IMR-90 (cell line): ENCODE results near the gene GRAP. TPM values are rescaled to one million over a fixed set of nuclear protein-coding genes. Genes with fewer than 3 reads are reported as not detected.

Experiments used
- ATAC-seq: fragments of 200-7000 bp; cut with Tn5 transposase; 2 replicates; pipeline ENCODE4 v1.9.1; 2020; ENCODE audit warnings: low read depth, mild to moderate bottlenecking, moderate library complexity
- BruUV-seq: library from RNA; stranded (reverse); fragments of 400-500 nt; replicated peaks from 2 replicates; lab custom pipeline; 2021; lab: Mats Ljungman, UMichigan
- CTCF ChIA-PET: fragments of 300-600 bp; formaldehyde crosslinking; extraction: SDS; loops from one replicate; lab custom pipeline; 2021; ENCODE audit warnings: antibody characterized with exemption; lab: Yijun Ruan, JAX
- POLR2A ChIA-PET: fragments of 300-600 bp; sonication (Branson Sonifier 250); formaldehyde crosslinking; loops from one replicate; lab custom pipeline; 2022; ENCODE audit warnings: antibody characterized with exemption; ENCODE audit not compliant: unreplicated experiment; lab: Charles Lee
- DNase-seq: peaks from one replicate; pipeline ENCODE4 v3.0.0; 2013
- H2AFZ ChIP-seq: replicated peaks from 2 replicates; pipeline ENCODE3; 2013; ENCODE audit warnings: low read length, mild to moderate bottlenecking; ENCODE audit not compliant: poor library complexity
- H2AK5ac ChIP-seq: 2 replicates; pipeline ENCODE4 v1.6.1; 2013; ENCODE audit warnings: low read depth, low read length, inconsistent platforms
- H2AK9ac ChIP-seq: replicated peaks from 2 replicates; pipeline ENCODE3; 2013; ENCODE audit warnings: mild to moderate bottlenecking, low read depth, low read length, moderate library complexity; ENCODE audit not compliant: poor library complexity
- H2BK120ac ChIP-seq: 2 replicates; pipeline ENCODE4 v1.6.1; 2013; ENCODE audit warnings: low read depth, low read length, inconsistent platforms
- H2BK15ac ChIP-seq: 3 replicates; pipeline ENCODE4 v1.6.1; 2013; ENCODE audit warnings: low read depth, low read length, inconsistent platforms
- H2BK20ac ChIP-seq: 2 replicates; pipeline ENCODE4 v1.6.1; 2013; ENCODE audit warnings: low read depth, mild to moderate bottlenecking, inconsistent platforms, low read length, moderate library complexity
- H2BK5ac ChIP-seq: 2 replicates; pipeline ENCODE4 v1.6.1; 2013; ENCODE audit warnings: mild to moderate bottlenecking, low read depth, low read length, inconsistent platforms; ENCODE audit not compliant: poor library complexity, severe bottlenecking
- H3K14ac ChIP-seq: replicated peaks from 2 replicates; pipeline ENCODE4 v1.6.1; 2013; ENCODE audit warnings: low read depth, low read length, inconsistent platforms
- H3K18ac ChIP-seq: 2 replicates; pipeline ENCODE4 v1.6.1; 2013; ENCODE audit warnings: low read depth, low read length, control low read depth
- H3K23ac ChIP-seq: 2 replicates; pipeline ENCODE4 v1.6.1; 2013; ENCODE audit warnings: low read depth, low read length, inconsistent platforms
- H3K27ac ChIP-seq: 2 replicates; pipeline ENCODE4 v1.5.1; 2013; ENCODE audit warnings: mild to moderate bottlenecking, control low read depth, low read length; ENCODE audit not compliant: insufficient read depth
- H3K27me3 ChIP-seq: 2 replicates; pipeline ENCODE4 v1.6.1; 2013; ENCODE audit warnings: low read length; ENCODE audit not compliant: control insufficient read depth, insufficient read depth
- H3K36me3 ChIP-seq: 2 replicates; pipeline ENCODE4 v1.6.1; 2013; ENCODE audit warnings: low read length, mixed read lengths; ENCODE audit not compliant: control insufficient read depth, insufficient read depth
- H3K4ac ChIP-seq: 2 replicates; pipeline ENCODE4 v1.6.1; 2013; ENCODE audit warnings: low read depth, low read length, inconsistent platforms
- H3K4me1 ChIP-seq: 2 replicates; pipeline ENCODE4 v1.6.1; 2013; ENCODE audit warnings: low read length, mixed read lengths; ENCODE audit not compliant: control insufficient read depth, insufficient read depth
- H3K4me2 ChIP-seq: 2 replicates; pipeline ENCODE4 v1.6.1; 2013; ENCODE audit warnings: low read depth, mild to moderate bottlenecking, control low read depth, low read length, moderate library complexity
- H3K4me3 ChIP-seq: 2 replicates; pipeline ENCODE4 v1.5.1; 2013; ENCODE audit warnings: low read depth, mild to moderate bottlenecking, control low read depth, low read length, moderate library complexity; ENCODE audit not compliant: insufficient read depth
- H3K56ac ChIP-seq: 2 replicates; pipeline ENCODE4 v1.6.1; 2013; ENCODE audit warnings: low read length, inconsistent platforms; ENCODE audit not compliant: insufficient read depth; ENCODE audit errors: extremely low read depth
- H3K79me1 ChIP-seq, 2 experiments: 2 replicates each; pipeline ENCODE4 v1.6.1; 2013; ENCODE audit warnings: low read length in 2 of 2, inconsistent platforms in 1 of 2, low read depth in 1 of 2
- H3K9ac ChIP-seq: 2 replicates; pipeline ENCODE4 v1.6.1; 2013; ENCODE audit warnings: low read depth, low read length, control low read depth
- H3K9me1 ChIP-seq: 2 replicates; pipeline ENCODE4 v1.6.1; 2013; ENCODE audit warnings: low read length, inconsistent platforms; ENCODE audit not compliant: insufficient read depth
- H3K9me3 ChIP-seq: 2 replicates; pipeline ENCODE4 v1.6.1; 2013; ENCODE audit warnings: low read length; ENCODE audit not compliant: control insufficient read depth, insufficient read depth
- H4K20me1 ChIP-seq: 2 replicates; pipeline ENCODE4 v1.6.1; 2013; ENCODE audit warnings: low read length, inconsistent platforms; ENCODE audit not compliant: insufficient read depth
- H4K5ac ChIP-seq: 2 replicates; pipeline ENCODE4 v1.6.1; 2013; ENCODE audit warnings: mild to moderate bottlenecking, low read depth, low read length, control low read depth
- H4K8ac ChIP-seq, 2 experiments: 2 replicates each; pipeline ENCODE4 v1.6.1; 2013; ENCODE audit warnings: low read depth in 2 of 2, low read length in 2 of 2, control low read depth in 1 of 2, inconsistent platforms in 1 of 2
- H4K91ac ChIP-seq: 2 replicates; pipeline ENCODE4 v1.6.1; 2013; ENCODE audit warnings: low read depth, low read length, inconsistent platforms; ENCODE audit not compliant: insufficient read depth
- CEBPB ChIP-seq: IDR thresholded peaks from 2 replicates; pipeline ENCODE4 v1.6.1; 2012; ENCODE audit warnings: low read depth, low read length, improper control_type of control experiment
- NFE2L2 ChIP-seq: fragments of 150-350 bp; IDR thresholded peaks from 2 replicates; pipeline ENCODE4 v1.6.1; 2016; ENCODE audit warnings: low read depth, mild to moderate bottlenecking, low read length
- WGBS, 2 experiments: methylation state at CpG; one replicate each; pipeline versions ENCODE4 v1.1.5 to v1.1.7; 2013; ENCODE audit warnings: missing lambda C conversion rate in 2 of 2; ENCODE audit not compliant: insufficient read length in 1 of 2; ENCODE audit errors: extremely low coverage in 2 of 2; 5-methylcytosine and 5-hydroxymethylcytosine counted together
- dilution Hi-C: fragments of 300-500 bp; cut with HindIII; formaldehyde crosslinking; loops from one replicate; pipeline ENCODE4 v1.14.3; 2018; ENCODE audit warnings: low sequenced_read_pairs; ENCODE audit not compliant: unreplicated experiment
- in situ Hi-C: fragments of 300-500 bp; cut with MboI; formaldehyde crosslinking; loops from 3 replicates; pipeline ENCODE4 v1.14.3; 2019; ENCODE audit warnings: low sequenced_read_pairs, inconsistent platforms, mixed read lengths
- intact Hi-C: fragments of 100-400 bp; cut with micrococcal nuclease; formaldehyde crosslinking; loops from 2 replicates; pipeline ENCODE4 v1.10.0; 2022
- polyA plus RNA-seq, 3 experiments: library from polyadenylated mRNA; depleted of rRNA; stranded (reverse); fragments of >200 nt; gene quantifications; 2 replicates each; pipeline ENCODE4 v1.2.3, GENCODE V29; 2012; ENCODE audit warnings: low replicate concordance in 1 of 3
- total RNA-seq: library from RNA; depleted of rRNA; stranded (reverse); fragments of >200 nt; gene quantifications from 2 replicates; pipeline ENCODE4 v1.2.3, GENCODE V29; 2012
- TF ChIP-seq, protein P1 (sequence below): fragments of 150-350 bp; IDR thresholded peaks from 2 replicates; pipeline ENCODE4 v1.6.1; 2017; ENCODE audit warnings: mild to moderate bottlenecking, antibody characterized with exemption, low read length, low read depth

GRAP gene
- total and polyA plus RNA-seq, 2 of the 4 experiments (the other 2 are of a cell fraction) = under 0.01 to 0.14 TPM

DNA sequence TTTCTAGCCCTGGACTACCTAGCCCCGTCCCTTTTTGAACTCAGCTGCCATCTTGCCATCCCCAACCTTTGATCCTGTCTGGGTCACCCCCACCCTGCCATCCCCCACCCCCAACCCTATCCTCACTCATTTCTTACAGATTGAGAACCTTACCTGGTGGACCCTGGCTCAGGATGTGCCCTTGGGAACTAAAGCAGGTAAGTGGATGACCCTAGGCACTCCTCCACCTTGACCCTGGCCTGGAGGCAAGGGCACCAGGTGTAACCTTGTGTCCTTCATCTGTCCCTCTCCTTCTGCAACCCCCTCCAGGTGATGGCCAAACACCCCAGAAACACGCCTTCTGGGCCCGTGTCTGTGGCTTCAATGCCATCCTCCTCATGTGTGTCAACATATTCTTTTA, 26.7 kb downstream of the GRAP start:
- no peak overlapping the region for H3K14ac ChIP-seq
- ChIA-PET CTCF (no interaction called here), POLR2A (no interaction called here)
- H4K5ac ChIP-seq = no peak overlapping the region
- TF ChIP-seq, protein P1, sequence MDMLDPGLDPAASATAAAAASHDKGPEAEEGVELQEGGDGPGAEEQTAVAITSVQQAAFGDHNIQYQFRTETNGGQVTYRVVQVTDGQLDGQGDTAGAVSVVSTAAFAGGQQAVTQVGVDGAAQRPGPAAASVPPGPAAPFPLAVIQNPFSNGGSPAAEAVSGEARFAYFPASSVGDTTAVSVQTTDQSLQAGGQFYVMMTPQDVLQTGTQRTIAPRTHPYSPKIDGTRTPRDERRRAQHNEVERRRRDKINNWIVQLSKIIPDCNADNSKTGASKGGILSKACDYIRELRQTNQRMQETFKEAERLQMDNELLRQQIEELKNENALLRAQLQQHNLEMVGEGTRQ = no peak
- TF ChIP-seq CEBPB (no peak), NFE2L2 (no peak)
- WGBS, 2 experiments = no CpG with 5 or more reads among the region's 3 CpGs
- H3K4me1 ChIP-seq = no peaks in the 10 kb centered on the region
- H3K27ac ChIP-seq = no peak overlapping the region
- H2BK120ac ChIP-seq = no peak overlapping the region
- H3K4me3 ChIP-seq = no peak overlapping the region
- H3K27me3 ChIP-seq = no peaks in the 10 kb centered on the region; the same call in 1 of the 2 replicates
- no peak overlapping the region for H4K8ac ChIP-seq
- no peak overlapping the region for H3K18ac ChIP-seq
- no peaks in the 10 kb centered on the region for H3K36me3 ChIP-seq
- H2BK5ac ChIP-seq = no peak overlapping the region
- no peak overlapping the region for H3K56ac ChIP-seq
- H3K9me3 ChIP-seq = no peaks in the 10 kb centered on the region
- no peak overlapping the region for H2AK5ac ChIP-seq
- H2BK15ac ChIP-seq = no peak overlapping the region
- H2BK20ac ChIP-seq = no peak overlapping the region
- in situ Hi-C loops = no loop called here
- dilution Hi-C loops = no loop called here
- H3K4ac ChIP-seq = no peak overlapping the region
- no peak overlapping the region for H2AK9ac ChIP-seq
- DNase-seq (no peak), ATAC-seq (no peak)
- H3K23ac ChIP-seq = no peak overlapping the region
- no peak overlapping the region for H2AFZ ChIP-seq
- no peak overlapping the region for H3K4me2 ChIP-seq
- H3K79me1 ChIP-seq = no peaks in the 10 kb centered on the region
- intact Hi-C loops = no loop called here
- H3K9me1 ChIP-seq = peaks cover 5% of the 10 kb centered on the region; the same call in 1 of the 2 replicates
- no peaks in the 10 kb centered on the region for H4K20me1 ChIP-seq
- no TSS peak for BruUV-seq
- H4K91ac ChIP-seq = no peak overlapping the region
- H3K9ac ChIP-seq = no peak overlapping the region
